KMS-11 (cell line): ENCODE results near the gene EGFL7.

Experiments
- H2AFZ ChIP-seq: fragments of 200-600 bp; sonication (generic); 2 replicates; pipeline ENCODE4 v1.6.1; 2016; ENCODE audit warnings: antibody characterized with exemption, mixed run types, low read depth
- H3K27ac ChIP-seq: fragments of 200-600 bp; sonication (generic); 2 replicates; pipeline ENCODE4 v1.6.1; 2016; ENCODE audit warnings: mild to moderate bottlenecking, mixed run types
- H3K27me3 ChIP-seq: fragments of 200-600 bp; sonication (generic); 2 replicates; pipeline ENCODE4 v1.6.1; 2017; ENCODE audit warnings: mild to moderate bottlenecking, low read depth, mixed run types, moderate library complexity; ENCODE audit not compliant: insufficient read depth
- H3K36me3 ChIP-seq: fragments of 200-600 bp; sonication (generic); 2 replicates; pipeline ENCODE4 v1.6.1; 2017; ENCODE audit warnings: mild to moderate bottlenecking, mixed run types; ENCODE audit not compliant: insufficient read depth
- H3K4me1 ChIP-seq: fragments of 200-600 bp; sonication (generic); 2 replicates; pipeline ENCODE4 v1.6.1; 2016; ENCODE audit warnings: mild to moderate bottlenecking, low read depth, mixed run types; ENCODE audit not compliant: poor library complexity, severe bottlenecking
- H3K4me2 ChIP-seq: fragments of 200-600 bp; sonication (generic); 2 replicates; pipeline ENCODE4 v1.7.0; 2016; ENCODE audit warnings: mild to moderate bottlenecking, mixed run types
- H3K4me3 ChIP-seq: fragments of 200-600 bp; sonication (generic); IDR thresholded peaks from 2 replicates; pipeline ENCODE4 v1.6.1; 2017; ENCODE audit warnings: low read depth, low read length, mixed read lengths; ENCODE audit not compliant: insufficient read depth
- H3K79me2 ChIP-seq: fragments of 200-600 bp; sonication (generic); 2 replicates; pipeline ENCODE4 v1.6.1; 2016; ENCODE audit warnings: low read depth, mixed run types; ENCODE audit not compliant: insufficient read depth
- H3K9ac ChIP-seq: fragments of 200-600 bp; sonication (generic); 2 replicates; pipeline ENCODE4 v1.6.1; 2016; ENCODE audit warnings: mild to moderate bottlenecking, mixed run types
- H4K20me1 ChIP-seq: fragments of 200-600 bp; sonication (generic); 2 replicates; pipeline ENCODE4 v1.6.1; 2016; ENCODE audit warnings: mild to moderate bottlenecking, mixed run types; ENCODE audit not compliant: insufficient read depth
- CTCF ChIP-seq: fragments of 200-600 bp; sonication (generic); conservative IDR thresholded peaks from 2 replicates; pipeline ENCODE4 v1.6.1; 2017; ENCODE audit warnings: low read depth, mild to moderate bottlenecking, antibody characterized with exemption, low read length, moderate library complexity, mixed read lengths

EGFL7 gene

GRCh38 chr9:136679431-136679941 lies 16.8 kb downstream of the EGFL7 start:
- H3K27ac ChIP-seq: no peak overlapping the region
- no peaks in the 10 kb centered on the region for H3K79me2 ChIP-seq
- H3K4me2 ChIP-seq: no peak overlapping the region
- no peak for TF ChIP-seq CTCF
- no peaks in the 10 kb centered on the region for H3K27me3 ChIP-seq
- H3K9ac ChIP-seq: no peak overlapping the region
- no peaks in the 10 kb centered on the region for H4K20me1 ChIP-seq
- H2AFZ ChIP-seq: no peak overlapping the region
- H3K4me1 ChIP-seq: no peaks in the 10 kb centered on the region
- H3K36me3 ChIP-seq: no peaks in the 10 kb centered on the region
- no peak overlapping the region for H3K4me3 ChIP-seq

GRCh38 chr9:136681029-136681428 lies 18.3 kb downstream of the EGFL7 start:
- no peak overlapping the region for H3K4me3 ChIP-seq
- peaks cover 7% of the 10 kb centered on the region for H3K4me1 ChIP-seq
- no peaks in the 10 kb centered on the region for H3K27me3 ChIP-seq
- no peak overlapping the region for H2AFZ ChIP-seq
- H3K36me3 ChIP-seq: no peaks in the 10 kb centered on the region
- H3K27ac ChIP-seq: no peak overlapping the region
- peaks cover 10% of the 10 kb centered on the region; the same call in 1 of the 2 replicates for H3K79me2 ChIP-seq
- no peak overlapping the region for H3K4me2 ChIP-seq
- no peaks in the 10 kb centered on the region for H4K20me1 ChIP-seq
- no peak overlapping the region for H3K9ac ChIP-seq
- no peak for TF ChIP-seq CTCF

- peaks cover 16% of the 10 kb centered on the region; the same call in 1 of the 2 replicates for H3K79me2 ChIP-seq
- H2AFZ ChIP-seq: no peak overlapping the region
- no peak overlapping the region for H3K9ac ChIP-seq
- H3K27ac ChIP-seq: no peak overlapping the region
- no peaks in the 10 kb centered on the region for H4K20me1 ChIP-seq
- no peaks in the 10 kb centered on the region for H3K27me3 ChIP-seq
- no peak for TF ChIP-seq CTCF
- peaks cover 7% of the 10 kb centered on the region for H3K4me1 ChIP-seq
- no peak overlapping the region for H3K4me2 ChIP-seq
- H3K4me3 ChIP-seq: no peak overlapping the region
- H3K36me3 ChIP-seq: no peaks in the 10 kb centered on the region
Observed at GRCh38 chr9:136681945-136682699, 19.4 kb downstream of the EGFL7 start.

GRCh38 chr9:136682710-136683109 lies 20.0 kb downstream of the EGFL7 start:
- Histone ChIP-seq H2AFZ (no peak overlapping the region), H3K4me1 (peaks cover 10% of the 10 kb centered on the region), H3K36me3 (no peaks in the 10 kb centered on the region), H4K20me1 (no peaks in the 10 kb centered on the region), H3K27ac (no peak overlapping the region), H3K9ac (no peak overlapping the region), H3K4me3 (no peak overlapping the region), H3K27me3 (no peaks in the 10 kb centered on the region), H3K4me2 (no peak overlapping the region), H3K79me2 (peaks cover 16% of the 10 kb centered on the region; the same call in 1 of the 2 replicates)
- TF ChIP-seq CTCF: no peak
